Lower leg skin (tissue), 3 donors: Measurements from ENCODE around the gene NCS1.

ENCODE experiments used
- POLR2A ChIP-seq, 2 donors: fragments of 450-650 bp; IDR thresholded peaks; one replicate each; pipeline ENCODE4 v1.6.1; 2016 to 2017; ENCODE audit warnings: antibody characterized with exemption in 2 of 2, mild to moderate bottlenecking in 1 of 2, moderate library complexity in 1 of 2
- TF ChIP-seq, protein P1 (sequence below), 3 donors: fragments of 450-650 bp; IDR thresholded peaks; one replicate each; pipeline ENCODE4 v1.5.1; 2016; ENCODE audit warnings: antibody characterized with exemption in 3 of 3, mild to moderate bottlenecking in 3 of 3, moderate library complexity in 2 of 3

DNA sequence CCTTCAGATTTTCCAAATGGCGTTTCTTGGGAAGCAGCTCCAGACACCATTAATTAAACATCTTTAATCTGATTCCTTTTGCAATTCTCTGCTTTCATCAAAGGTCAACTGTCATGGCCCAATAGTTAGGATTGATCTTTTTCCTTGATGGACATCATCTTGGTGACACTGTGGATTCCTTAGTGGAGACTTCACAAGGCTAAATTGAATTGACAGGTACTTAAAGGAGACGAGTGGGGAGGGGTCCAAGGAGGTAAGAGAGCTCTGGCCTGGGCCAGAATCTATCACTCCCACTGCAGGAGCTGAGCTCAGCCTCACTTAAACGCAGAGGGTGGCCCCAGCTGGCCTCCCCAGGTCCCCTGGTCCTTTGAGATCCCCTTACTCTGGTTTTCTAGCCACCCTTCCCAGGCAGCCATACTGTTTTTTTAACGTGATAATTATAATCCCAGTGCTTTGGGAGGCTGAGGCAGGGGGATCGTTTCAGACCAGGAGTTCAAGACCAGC is 83.5 kb downstream of the NCS1 start:
- TF ChIP-seq, protein P1, sequence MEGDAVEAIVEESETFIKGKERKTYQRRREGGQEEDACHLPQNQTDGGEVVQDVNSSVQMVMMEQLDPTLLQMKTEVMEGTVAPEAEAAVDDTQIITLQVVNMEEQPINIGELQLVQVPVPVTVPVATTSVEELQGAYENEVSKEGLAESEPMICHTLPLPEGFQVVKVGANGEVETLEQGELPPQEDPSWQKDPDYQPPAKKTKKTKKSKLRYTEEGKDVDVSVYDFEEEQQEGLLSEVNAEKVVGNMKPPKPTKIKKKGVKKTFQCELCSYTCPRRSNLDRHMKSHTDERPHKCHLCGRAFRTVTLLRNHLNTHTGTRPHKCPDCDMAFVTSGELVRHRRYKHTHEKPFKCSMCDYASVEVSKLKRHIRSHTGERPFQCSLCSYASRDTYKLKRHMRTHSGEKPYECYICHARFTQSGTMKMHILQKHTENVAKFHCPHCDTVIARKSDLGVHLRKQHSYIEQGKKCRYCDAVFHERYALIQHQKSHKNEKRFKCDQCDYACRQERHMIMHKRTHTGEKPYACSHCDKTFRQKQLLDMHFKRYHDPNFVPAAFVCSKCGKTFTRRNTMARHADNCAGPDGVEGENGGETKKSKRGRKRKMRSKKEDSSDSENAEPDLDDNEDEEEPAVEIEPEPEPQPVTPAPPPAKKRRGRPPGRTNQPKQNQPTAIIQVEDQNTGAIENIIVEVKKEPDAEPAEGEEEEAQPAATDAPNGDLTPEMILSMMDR (IDR thresholded peaks at IDR 0.05) = no peak
- TF ChIP-seq POLR2A (IDR thresholded peaks at IDR 0.05) = no peak
